ENCODE measurements around the gene ZFP36L2.

Gene ZFP36L2

DNA sequence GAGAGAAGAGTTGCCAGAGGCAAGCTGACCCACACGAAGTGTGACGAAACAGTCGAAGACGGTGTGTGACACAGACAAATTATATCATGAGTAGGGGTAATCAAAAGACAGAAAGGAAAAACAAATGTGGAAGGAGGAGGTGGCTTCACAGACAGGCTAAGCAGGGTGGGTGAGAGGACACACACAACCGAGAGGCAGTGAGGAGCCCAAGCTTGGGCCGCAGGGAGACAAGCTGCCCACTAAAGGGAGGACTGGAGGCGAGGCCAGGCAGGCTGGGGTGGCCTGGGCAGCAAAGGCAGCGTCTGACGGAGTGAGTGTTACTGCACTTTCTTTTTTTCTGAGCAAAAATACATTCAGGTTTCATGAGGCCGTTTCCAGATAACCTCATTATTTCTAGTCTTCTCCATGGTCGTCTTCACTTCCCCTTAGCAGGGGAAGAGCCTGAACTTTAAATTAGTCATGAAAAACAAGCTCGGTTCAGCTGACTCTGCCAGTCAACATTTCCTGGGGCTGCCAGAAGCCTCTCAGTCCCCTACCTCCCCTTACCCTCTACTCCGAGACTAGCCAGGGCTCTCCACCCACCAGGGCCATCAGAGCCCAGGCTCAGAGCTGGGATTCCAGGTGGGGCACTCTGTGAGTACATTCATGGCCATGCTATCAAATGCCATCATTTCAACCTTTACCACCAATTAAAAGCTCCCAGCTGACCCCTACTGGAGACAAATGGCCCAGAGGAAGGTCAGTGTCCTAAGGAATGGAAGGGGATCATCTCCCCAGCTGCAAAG is 13.8 kb upstream of the ZFP36L2 start:
- DNase-seq (ENCODE audit: extremely low read depth, low read depth): no peak

DNA sequence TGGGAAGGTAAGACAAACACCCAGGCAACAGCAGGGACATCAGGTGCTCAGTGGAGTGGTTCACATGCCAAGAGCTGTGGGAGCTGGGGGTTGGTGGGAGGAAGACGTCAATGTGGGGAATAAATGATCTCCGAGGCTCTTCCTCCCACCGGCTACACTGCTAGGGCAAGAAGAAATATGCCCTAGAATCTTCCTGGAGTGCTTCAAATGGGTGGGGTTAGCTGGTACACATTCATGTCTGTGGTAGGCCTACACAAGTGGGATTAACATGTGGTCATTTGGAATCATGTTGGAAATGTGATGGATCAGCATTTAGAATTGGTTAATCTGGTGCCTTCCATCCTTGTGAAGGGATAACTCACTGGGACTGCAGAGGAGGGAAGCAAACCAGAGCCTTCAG is 12.4 kb upstream of the ZFP36L2 start:
- H3K4me3 ChIP-seq (replicated peaks; ENCODE audit: low read depth, low read length): no peak overlapping the region
- DNase-seq (ENCODE audit: extremely low read depth, low read depth): no peak
- TF ChIP-seq, protein P1, sequence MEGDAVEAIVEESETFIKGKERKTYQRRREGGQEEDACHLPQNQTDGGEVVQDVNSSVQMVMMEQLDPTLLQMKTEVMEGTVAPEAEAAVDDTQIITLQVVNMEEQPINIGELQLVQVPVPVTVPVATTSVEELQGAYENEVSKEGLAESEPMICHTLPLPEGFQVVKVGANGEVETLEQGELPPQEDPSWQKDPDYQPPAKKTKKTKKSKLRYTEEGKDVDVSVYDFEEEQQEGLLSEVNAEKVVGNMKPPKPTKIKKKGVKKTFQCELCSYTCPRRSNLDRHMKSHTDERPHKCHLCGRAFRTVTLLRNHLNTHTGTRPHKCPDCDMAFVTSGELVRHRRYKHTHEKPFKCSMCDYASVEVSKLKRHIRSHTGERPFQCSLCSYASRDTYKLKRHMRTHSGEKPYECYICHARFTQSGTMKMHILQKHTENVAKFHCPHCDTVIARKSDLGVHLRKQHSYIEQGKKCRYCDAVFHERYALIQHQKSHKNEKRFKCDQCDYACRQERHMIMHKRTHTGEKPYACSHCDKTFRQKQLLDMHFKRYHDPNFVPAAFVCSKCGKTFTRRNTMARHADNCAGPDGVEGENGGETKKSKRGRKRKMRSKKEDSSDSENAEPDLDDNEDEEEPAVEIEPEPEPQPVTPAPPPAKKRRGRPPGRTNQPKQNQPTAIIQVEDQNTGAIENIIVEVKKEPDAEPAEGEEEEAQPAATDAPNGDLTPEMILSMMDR (IDR thresholded peaks at IDR 0.05; ENCODE audit: low read depth, low read length, missing control alignments): no peak

More for the DNA sequence above, 13.8 kb upstream of the ZFP36L2 start:
- TF ChIP-seq, protein P1 (IDR thresholded peaks at IDR 0.05; ENCODE audit: low read depth, low read length, missing control alignments): peak; percentile 11
- H3K4me3 ChIP-seq (replicated peaks; ENCODE audit: low read depth, low read length): no peak overlapping the region

- no peak overlapping the region for H3K4me3 ChIP-seq (replicated peaks; ENCODE audit: low read depth, low read length)
- TF ChIP-seq, protein P1 (IDR thresholded peaks at IDR 0.05; ENCODE audit: low read depth, low read length, missing control alignments): no peak
- no peak for DNase-seq (ENCODE audit: extremely low read depth, low read depth)
Observed at GRCh38 chr2:43238176-43238575, 11.8 kb upstream of the ZFP36L2 start.

DNA sequence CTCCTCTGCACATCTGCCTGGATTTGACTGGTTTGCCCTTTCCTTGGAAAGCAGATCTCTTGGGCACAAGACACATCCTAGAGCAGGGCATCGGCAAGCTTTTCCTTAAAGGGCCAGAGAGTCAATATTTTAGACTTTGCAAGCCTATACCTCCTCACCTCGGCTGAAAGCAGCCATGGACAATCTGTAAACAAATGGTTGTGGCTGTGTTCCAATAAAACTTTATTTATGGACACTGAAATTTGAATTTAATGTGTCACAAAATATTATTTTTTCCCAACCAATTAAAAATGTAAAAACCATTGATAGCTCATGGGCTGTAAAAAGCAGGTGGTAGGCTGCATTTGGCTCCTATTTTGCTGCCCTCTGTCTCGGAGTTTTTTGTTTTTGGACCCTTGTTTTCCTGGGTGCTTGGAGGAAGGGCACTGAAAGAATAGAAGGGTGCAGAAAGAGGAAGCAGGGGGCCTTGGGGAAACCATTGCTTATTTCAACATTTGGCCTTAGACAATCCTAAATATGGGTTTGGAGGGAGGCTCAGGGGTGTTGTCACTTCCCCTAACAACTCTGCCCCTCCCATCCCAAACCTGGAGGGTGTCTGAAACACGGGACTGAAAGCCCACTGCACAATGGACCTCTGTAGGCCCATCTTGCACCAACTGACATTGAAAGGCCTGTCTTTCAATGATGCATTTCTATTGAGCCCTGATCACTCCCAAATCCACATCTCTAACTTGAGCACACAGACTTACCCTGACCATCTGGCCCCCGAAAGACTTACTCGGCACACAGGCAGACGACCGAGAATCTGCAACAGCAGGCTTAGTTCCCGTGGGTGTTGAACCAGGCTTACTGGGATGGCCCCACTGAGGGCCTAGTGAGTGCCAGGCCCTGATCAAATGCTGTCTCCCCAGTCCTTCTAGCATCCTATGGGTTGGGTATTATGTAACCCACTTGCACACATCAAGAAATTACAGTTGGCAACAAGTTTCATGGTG is 7.1 kb upstream of the ZFP36L2 start:
- DNase-seq (ENCODE audit: extremely low read depth, low read depth): no peak
- no peak overlapping the region for H3K4me3 ChIP-seq (replicated peaks; ENCODE audit: low read depth, low read length)
- TF ChIP-seq, protein P1 (IDR thresholded peaks at IDR 0.05; ENCODE audit: low read depth, low read length, missing control alignments): no peak

DNA sequence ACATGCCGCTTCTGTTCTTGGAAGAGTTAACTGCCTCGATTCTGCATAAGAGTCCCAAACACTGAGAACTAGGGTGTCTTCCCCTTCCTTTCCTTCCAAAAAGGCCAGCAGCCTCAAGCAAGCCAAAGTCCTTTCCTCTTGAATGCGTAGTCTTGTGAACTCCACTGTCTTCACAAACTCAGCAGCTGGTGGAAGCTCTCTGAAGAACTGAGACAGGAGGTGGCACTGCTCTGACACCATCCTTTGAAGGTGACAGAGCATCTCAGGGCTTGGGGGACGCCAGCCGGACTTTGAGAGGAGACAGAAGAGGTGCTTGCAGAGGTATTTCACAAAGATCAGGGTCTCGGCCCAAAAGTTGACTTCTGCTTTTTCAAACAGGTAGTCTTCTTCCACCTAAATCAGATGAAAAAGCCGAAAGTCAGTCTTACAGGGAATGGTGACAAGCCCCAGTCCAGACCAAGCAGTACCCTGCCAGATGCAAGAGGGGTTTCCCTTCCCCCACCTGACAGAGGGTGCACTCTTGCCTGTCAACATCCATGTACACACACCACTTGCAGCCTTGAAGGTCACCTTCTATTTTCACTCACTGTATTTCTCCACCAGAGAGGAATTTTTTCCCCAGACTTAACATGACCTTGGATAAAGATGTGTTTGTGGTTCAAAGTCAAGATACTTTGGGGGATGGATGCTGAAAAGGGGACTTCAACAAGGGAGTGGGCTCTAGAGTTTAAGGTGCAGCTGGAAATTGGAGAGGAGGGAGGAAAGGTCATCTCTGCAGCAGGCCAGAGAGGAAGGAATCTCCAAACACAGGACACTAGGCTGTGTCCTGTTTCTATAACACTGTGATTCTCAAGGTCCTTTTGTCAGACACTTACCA is 4.8 kb upstream of the ZFP36L2 start:
- TF ChIP-seq, protein P1 (IDR thresholded peaks at IDR 0.05; ENCODE audit: low read depth, low read length, missing control alignments): no peak
- no peak for DNase-seq (ENCODE audit: extremely low read depth, low read depth)
- no peak overlapping the region for H3K4me3 ChIP-seq (replicated peaks; ENCODE audit: low read depth, low read length)

GRCh38 chr2:43230351-43230885 is 4.0 kb upstream of the ZFP36L2 start:
- TF ChIP-seq, protein P1 (IDR thresholded peaks at IDR 0.05; ENCODE audit: low read depth, low read length, missing control alignments): no peak
- H3K4me3 ChIP-seq (replicated peaks; ENCODE audit: low read depth, low read length): no peak overlapping the region
- no peak for DNase-seq (ENCODE audit: extremely low read depth, low read depth)
